ENCODE results near the gene POLR1E.
"Not testable (repeated sequence)": the region's sequence is repeated elsewhere in the genome, so short reads cannot be mapped to it uniquely, and the experiment has no call there.

Gene POLR1E

GRCh38 chr9:37456817-37457216 is 28.9 kb upstream of the POLR1E start:
- no peak for DNase-seq
- intact Hi-C loops (cut with DNase I): no loop called here

DNA sequence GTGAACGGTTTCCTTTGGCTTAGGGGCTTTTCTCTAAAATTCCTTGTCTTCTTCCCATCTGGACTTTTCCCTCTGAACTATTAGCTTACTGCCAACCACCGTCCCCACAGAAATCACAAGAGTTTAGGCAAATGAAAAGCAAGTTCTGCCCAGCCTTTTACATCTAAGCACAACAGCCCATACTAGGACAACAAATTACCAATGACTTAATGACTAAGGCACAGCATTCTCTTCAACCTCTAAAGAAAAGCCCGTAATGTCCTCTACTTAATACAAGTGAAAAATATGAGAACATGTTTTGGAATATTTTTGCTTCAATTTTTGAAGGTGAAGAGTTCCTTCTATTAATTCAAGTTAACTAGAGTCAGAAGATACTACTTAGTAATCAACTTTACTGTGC is 21.7 kb upstream of the POLR1E start:
- no peak for DNase-seq
- intact Hi-C loops (cut with DNase I): loop anchor here (2.0 kb wide), 1 partner anchor 41 kb away; the partner anchor contains the start of gene GRHPR

DNA sequence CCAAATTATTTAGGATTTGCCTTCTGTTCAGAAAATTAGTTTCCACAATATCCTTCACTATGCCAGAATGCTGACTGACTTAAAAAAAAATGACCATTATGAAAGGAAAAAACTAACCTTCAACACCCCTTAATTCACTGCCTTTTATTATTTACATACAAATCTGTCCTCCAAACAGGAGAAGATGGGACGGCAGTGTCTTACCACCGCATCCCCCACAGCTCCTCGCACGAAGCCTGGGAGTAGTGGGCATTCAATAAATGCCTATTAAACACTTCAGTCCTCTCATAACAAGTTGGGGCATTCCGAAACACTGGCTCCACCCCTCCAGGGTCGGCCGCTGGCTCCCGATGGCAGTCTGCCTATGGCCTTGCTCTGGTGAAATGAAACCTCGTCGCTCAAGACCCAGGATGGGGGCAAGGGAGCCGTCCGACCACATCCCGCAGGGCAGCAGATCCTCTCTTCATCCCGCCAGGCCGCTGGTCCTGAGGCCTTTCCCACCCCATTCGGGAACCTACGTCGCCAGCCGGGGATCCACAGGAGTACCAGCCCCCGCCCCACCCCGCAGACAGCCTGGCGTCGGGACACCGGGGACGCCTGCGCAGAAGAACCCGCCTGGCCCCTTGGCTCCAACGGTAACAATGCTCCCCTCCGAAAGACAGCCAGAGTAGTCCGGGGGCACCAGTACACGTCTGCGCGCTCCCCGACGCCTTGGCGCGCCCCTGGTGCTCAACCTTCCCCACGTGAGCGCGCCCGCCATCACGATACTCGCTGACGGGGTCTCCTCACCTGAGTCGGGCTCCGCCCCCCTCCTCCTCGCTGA is 21.1 kb upstream of the POLR1E start:
- intact Hi-C loops (cut with DNase I): loop anchor here (2.0 kb wide), 1 partner anchor 42 kb away; the partner anchor contains the start of gene GRHPR

DNA sequence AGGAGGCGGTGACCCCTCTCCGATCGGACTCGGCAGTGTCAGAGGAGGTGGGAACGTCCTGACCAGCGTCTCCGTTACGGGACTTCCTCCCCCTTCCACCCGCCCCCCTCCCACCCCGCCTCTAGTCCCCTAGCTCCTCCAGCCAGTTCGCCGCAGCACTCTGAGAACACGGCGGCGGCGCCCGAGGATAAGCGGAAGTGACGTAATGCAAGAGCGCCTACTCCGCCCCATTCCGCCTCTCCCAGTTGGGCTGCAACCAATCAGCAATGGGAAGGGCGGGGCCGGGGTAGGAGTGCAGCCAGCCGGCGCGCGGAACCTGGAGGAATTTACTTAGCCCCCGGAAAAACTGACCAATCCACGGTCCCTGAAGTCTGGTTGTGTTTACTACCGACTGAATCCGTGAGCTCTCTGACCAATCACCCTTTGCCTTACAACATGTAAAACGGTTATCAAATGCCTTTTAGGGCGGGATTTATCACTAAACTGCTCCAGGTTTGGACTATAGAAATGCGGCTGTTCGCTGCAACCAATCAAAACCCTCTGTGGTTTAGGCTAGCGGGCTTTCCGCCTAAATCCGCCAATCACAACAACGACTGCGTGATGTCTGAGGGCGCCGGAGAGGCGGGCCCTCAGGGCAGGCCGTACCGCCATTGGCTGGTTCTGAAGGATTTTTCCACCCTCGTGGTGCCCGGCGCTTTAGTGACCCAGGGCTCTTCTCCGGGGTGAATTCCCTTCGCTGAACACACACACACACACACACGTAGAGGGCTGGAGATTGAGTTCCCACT is 20.3 kb upstream of the POLR1E start, which contains the start of gene ZBTB5:
TSS of gene ZBTB5 (minus strand) at position 202 of the 788 bp plus-strand sequence. CDS start 22,899 bp downstream, outside the sequence.
- intact Hi-C loops (cut with DNase I): loop anchor here (2.0 kb wide), 1 partner anchor 43 kb away; the partner anchor contains the start of gene GRHPR
- peak; percentile 99 to 100 (median 100) for DNase-seq

More for the DNA sequence above, 21.1 kb upstream of the POLR1E start:
- peak in 34 of 42 donors; percentile 30 to 89 (median 76) for DNase-seq

- intact Hi-C loops (cut with DNase I): no loop called here
- DNase-seq: peak; percentile 16 to 87 (median 70)
These were observed 19.6 kb upstream of the POLR1E start for GRCh38 chr9:37466037-37466709.

DNA sequence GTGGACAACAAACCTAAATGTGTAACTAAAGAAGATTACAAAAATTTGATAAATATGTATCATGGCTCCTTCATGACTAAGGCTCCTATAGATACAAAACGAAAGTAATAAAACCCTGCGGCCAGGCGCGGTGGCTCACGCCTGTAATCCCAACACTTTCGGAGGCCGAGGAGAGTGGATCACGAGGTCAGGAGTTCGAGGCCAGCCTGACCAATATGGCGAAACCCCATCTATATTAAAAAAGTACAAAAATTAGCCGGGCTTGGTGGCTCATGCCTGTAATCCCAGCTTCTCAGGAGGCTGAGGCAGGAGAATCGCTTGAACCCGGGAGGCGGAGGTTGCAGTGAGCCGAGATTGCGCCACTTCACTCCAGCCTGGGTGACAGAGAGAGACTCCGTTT is 18.2 kb upstream of the POLR1E start:
- intact Hi-C loops (cut with DNase I); DNase-seq: not testable (repeated sequence)

- intact Hi-C loops (cut with DNase I): no loop called here
These were observed 17.1 kb upstream of the POLR1E start for GRCh38 chr9:37468620-37469019.

DNA sequence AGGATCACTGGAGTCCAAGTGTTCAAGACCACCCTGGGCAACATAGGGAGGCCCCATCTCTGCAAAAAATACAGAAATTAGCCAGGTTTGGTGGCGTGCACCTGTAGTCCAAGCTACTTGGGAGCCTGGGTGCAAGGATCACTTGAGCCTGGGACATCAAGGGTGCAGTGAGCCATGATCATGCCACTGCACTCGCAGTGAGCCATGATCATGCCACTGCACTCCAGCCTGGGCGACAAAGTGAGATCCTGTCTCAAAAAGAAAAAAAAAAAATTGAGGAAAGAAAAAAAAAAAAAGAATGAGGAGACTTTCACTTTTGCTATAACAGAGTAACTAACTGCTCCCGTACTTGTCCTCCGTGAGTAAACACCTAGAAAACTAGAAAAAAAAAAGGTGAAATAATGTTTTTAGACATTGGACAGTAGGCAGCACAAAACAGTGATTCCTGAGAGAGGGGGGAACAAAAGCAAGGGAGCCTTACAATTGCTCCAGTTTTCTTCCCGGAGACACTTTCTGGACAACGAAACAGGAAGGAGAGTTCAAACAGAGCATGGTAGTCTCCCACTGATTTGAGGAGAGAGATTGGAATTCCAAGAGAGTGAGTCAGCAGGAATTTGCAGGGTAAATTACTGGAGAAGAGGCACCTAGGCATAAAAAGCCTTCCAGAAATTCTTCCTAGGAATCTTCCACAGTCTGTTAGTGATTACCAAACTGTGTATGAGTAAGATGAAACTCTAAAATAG is 13.6 kb upstream of the POLR1E start:
- intact Hi-C loops (cut with DNase I): no loop called here
- DNase-seq: peak in 5 of 42 donors; percentile 20 to 45 (median 29)

More at GRCh38 chr9:37468620-37469019, 17.1 kb upstream of the POLR1E start:
- DNase-seq: no peak

- intact Hi-C loops (cut with DNase I); DNase-seq: not testable (repeated sequence)
These were observed 11.8 kb upstream of the POLR1E start for GRCh38 chr9:37473982-37474381.

DNA sequence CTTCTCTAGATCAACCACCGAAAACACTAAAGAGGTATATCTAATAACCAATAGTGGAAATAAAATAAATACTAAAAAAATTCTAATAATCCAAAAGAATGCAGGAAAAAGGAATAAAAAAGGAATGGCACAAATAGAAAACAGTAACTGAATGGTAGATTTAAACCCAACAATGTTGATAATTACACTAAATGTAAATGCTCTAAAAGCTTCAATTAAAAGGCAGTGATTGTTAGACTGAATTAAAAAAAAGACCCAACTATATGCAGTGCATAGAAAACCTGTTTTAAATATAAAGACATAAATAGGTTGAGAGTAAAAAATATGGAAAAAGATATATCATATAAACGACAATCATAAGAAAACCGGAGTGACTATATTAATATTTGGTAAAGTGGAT is 11.3 kb upstream of the POLR1E start:
- no peak for DNase-seq
- intact Hi-C loops (cut with DNase I): no loop called here

DNA sequence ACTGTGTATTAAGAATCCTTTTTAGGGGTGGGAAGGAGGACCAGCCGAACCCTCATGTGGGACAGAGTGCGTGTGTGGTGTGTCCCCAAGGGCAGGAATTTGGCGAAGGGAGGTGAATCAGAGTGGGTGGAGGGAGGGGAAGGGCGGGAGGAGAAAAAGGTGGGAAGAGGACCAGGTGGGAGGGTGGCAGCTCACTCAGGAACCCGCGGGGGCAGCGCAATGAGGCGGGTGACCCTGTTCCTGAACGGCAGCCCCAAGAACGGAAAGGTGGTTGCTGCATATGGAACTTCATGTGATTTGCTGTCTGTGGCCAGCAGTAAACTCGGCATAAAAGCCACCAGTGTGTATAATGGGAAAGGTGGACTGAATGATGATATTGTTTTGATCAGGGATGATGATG is 8.8 kb upstream of the POLR1E start:
- intact Hi-C loops (cut with DNase I): no loop called here

GRCh38 chr9:37477443-37477842 is 8.3 kb upstream of the POLR1E start:
- DNase-seq; intact Hi-C loops (cut with DNase I): not testable (repeated sequence)

More for the DNA sequence above, 8.8 kb upstream of the POLR1E start:
- peak in 20 of 42 donors; percentile 10 to 71 (median 39) for DNase-seq

DNA sequence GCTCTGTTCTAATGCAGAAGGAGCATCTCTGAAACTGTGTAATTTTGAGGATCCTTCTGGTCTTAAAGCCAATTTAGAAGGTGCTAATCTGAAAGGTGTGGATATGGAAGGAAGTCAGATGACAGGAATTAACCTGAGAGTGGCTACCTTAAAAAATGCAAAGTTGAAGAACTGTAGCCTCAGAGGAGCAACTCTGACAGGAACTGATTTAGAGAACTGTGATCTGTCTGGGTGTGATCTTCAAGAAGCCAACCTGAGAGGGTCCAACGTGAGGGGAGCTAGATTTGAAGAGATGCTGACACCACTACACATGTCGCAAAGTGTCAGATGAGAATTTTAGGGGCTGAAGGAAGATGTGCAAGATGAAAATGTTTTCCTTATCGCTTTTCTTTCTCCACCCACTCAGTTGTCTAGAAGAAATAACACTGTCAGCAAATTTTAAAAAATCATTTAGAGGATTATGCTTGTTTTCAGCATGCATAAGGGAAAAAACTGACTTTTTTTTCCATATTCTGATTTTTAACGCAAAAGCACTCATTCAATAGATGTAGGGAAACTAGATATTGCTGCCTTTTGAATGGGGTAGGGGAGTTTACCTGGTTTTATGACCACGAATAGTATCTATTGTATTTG is 7.6 kb upstream of the POLR1E start:
- DNase-seq; intact Hi-C loops (cut with DNase I): not testable (repeated sequence)

- intact Hi-C loops (cut with DNase I): loop anchor here (10.0 kb wide), 2 partner anchors 114 to 424 kb away; partner anchors contain the start of genes SLC25A51 and TOMM5
- no peak for DNase-seq
These were observed 5.0 kb upstream of the POLR1E start for GRCh38 chr9:37480759-37481158.

DNA sequence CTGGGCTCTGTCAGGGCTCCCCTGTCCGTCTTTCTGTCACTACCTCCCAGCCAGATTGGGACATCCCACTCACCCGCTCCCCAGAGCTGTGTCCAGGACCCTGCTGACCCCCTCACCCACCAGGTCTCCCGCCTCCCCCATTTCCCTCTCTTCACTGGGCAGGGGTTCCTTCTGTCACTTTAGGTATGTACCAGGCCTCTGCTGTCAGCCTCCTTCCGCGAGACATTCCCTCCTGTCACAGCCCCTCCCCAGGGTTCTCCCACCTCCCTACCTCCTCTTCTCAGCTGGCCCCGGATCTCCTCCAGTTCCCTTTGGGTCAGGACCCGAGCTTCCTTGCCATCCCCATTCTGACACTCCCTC is 488 bp downstream of the POLR1E start:
- no peak for DNase-seq
- intact Hi-C loops (cut with DNase I): loop anchor here (10.0 kb wide), 2 partner anchors 109 to 419 kb away; partner anchors contain the start of genes SLC25A51 and TOMM5

GRCh38 chr9:37486616-37487548 is 1.1 kb downstream of the POLR1E start:
- DNase-seq: peak in 12 of 42 donors; percentile 25 to 78 (median 54)
- intact Hi-C loops (cut with DNase I): loop anchor here (10.0 kb wide), 2 partner anchors 108 to 418 kb away; partner anchors contain the start of genes SLC25A51 and TOMM5

GRCh38 chr9:37491939-37492338 is 6.2 kb downstream of the POLR1E start:
- DNase-seq: no peak
- intact Hi-C loops (cut with DNase I): no loop called here

All from head of caudate nucleus (tissue), 42 donors.